ENCODE data around the gene PPP2R2D. TPM values are rescaled to one million over a fixed set of nuclear protein-coding genes. Genes with fewer than 3 reads are reported as not detected.

The PPP2R2D gene
- total RNA-seq, 1 donor from 2014 or later = 34.2 TPM

GRCh38 chr10:131921184-131921583 is 20.4 kb downstream of the PPP2R2D start:
- FAIRE-seq = no peak
- TF ChIP-seq CTCF (IDR thresholded peaks at IDR 0.05; ENCODE audit: insufficient read depth, low read length, severe bottlenecking) = no peak
- Histone ChIP-seq H3K27me3 (ENCODE audit: control insufficient read depth, insufficient read depth, low read length) (no peaks in the 10 kb centered on the region), H3K4me3 (ENCODE audit: low read depth, low read length) (no peak overlapping the region), H3K36me3 (ENCODE audit: control insufficient read depth, insufficient read depth, low read length) (peaks cover 2% of the 10 kb centered on the region)
- DNase-seq (ENCODE audit: low read depth) = peak; percentile 83

GRCh38 chr10:131923038-131923756 is 22.4 kb downstream of the PPP2R2D start:
- FAIRE-seq (no peak), DNase-seq (ENCODE audit: low read depth) (no peak)
- no peaks in the 10 kb centered on the region for H3K27me3 ChIP-seq (ENCODE audit: control insufficient read depth, insufficient read depth, low read length)
- no peak for TF ChIP-seq CTCF (IDR thresholded peaks at IDR 0.05; ENCODE audit: insufficient read depth, low read length, severe bottlenecking)
- no peak overlapping the region for H3K4me3 ChIP-seq (ENCODE audit: low read depth, low read length)
- peaks cover 2% of the 10 kb centered on the region for H3K36me3 ChIP-seq (ENCODE audit: control insufficient read depth, insufficient read depth, low read length)

GRCh38 chr10:131925011-131925649 is 24.3 kb downstream of the PPP2R2D start:
- FAIRE-seq = no peak

GRCh38 chr10:131925716-131926115 is 24.9 kb downstream of the PPP2R2D start:
- Histone ChIP-seq H3K27me3 (ENCODE audit: control insufficient read depth, insufficient read depth, low read length) (no peaks in the 10 kb centered on the region), H3K4me3 (ENCODE audit: low read depth, low read length) (no peak overlapping the region), H3K36me3 (ENCODE audit: control insufficient read depth, insufficient read depth, low read length) (peaks cover 2% of the 10 kb centered on the region)
- FAIRE-seq = no peak
- TF ChIP-seq CTCF (IDR thresholded peaks at IDR 0.05; ENCODE audit: insufficient read depth, low read length, severe bottlenecking) = no peak
- DNase-seq (ENCODE audit: low read depth) = no peak

More at GRCh38 chr10:131925011-131925649, 24.3 kb downstream of the PPP2R2D start:
- no peak overlapping the region for H3K4me3 ChIP-seq (ENCODE audit: low read depth, low read length)
- no peak for TF ChIP-seq CTCF (IDR thresholded peaks at IDR 0.05; ENCODE audit: insufficient read depth, low read length, severe bottlenecking)
- no peaks in the 10 kb centered on the region for H3K27me3 ChIP-seq (ENCODE audit: control insufficient read depth, insufficient read depth, low read length)
- no peak for DNase-seq (ENCODE audit: low read depth)
- H3K36me3 ChIP-seq (ENCODE audit: control insufficient read depth, insufficient read depth, low read length) = peaks cover 2% of the 10 kb centered on the region

- FAIRE-seq (no peak), DNase-seq (ENCODE audit: low read depth) (no peak)
- TF ChIP-seq CTCF (IDR thresholded peaks at IDR 0.05; ENCODE audit: insufficient read depth, low read length, severe bottlenecking) = no peak
- H3K27me3 ChIP-seq (ENCODE audit: control insufficient read depth, insufficient read depth, low read length) = no peaks in the 10 kb centered on the region
- H3K4me3 ChIP-seq (ENCODE audit: low read depth, low read length) = no peak overlapping the region
- peaks cover 2% of the 10 kb centered on the region for H3K36me3 ChIP-seq (ENCODE audit: control insufficient read depth, insufficient read depth, low read length)
Observed at GRCh38 chr10:131926253-131926652, 25.4 kb downstream of the PPP2R2D start.

Data from bronchial epithelial cell (primary cell).